GM19043 (cell line): Measurements from ENCODE around the gene MYOZ3.

Experiments used
- ATAC-seq: cut with Tn5 transposase; IDR thresholded peaks from one replicate; pipeline ENCODE4 v1.9.1; 2021; ENCODE audit warnings: low read depth; ENCODE audit not compliant: unreplicated experiment

MYOZ3 gene

DNA sequence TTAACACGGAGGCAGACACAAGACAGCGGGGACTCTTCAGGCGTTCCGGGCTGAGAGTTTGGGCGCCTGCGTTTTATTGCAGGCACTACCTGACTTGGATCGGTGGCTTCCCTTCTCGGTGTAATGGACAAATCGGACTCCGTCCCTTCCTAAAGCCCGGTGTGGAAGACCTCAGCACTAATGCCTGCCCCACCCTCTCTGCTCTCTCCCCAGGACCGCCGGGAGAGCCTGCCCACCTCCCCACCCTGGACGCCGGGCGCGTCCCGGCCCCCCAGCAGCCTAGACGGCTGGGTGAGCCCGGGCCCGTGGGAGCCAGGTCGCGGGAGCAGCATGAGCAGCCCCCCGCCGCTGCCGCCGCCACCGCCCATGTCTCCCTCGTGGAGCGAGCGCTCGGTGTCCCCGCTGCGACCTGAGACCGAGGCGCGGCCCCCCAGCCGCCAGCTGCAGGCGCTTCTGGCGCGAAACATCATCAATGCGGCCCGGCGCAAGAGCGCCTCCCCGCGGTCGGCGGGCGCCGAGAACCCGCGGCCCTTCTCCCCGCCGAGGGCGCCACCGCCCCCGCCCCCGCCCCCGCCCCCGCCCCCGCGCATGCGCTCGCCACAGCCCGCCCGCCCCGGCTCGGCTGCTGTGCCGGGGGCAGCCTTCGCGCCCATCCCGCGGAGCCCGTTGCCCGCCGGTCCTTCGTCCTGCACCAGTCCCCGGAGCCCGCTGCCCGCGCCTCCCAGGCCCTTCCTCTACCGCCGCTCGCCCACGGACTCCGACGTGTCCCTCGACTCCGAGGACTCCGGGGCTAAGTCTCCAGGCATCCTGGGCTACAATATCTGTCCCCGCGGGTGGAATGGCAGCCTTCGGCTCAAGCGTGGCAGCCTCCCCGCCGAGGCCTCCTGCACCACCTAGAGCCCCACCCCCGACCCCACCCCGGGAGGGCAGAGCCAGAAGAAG lies 4.6 kb upstream of the MYOZ3 start:
- ATAC-seq: peak; percentile 73

DNA sequence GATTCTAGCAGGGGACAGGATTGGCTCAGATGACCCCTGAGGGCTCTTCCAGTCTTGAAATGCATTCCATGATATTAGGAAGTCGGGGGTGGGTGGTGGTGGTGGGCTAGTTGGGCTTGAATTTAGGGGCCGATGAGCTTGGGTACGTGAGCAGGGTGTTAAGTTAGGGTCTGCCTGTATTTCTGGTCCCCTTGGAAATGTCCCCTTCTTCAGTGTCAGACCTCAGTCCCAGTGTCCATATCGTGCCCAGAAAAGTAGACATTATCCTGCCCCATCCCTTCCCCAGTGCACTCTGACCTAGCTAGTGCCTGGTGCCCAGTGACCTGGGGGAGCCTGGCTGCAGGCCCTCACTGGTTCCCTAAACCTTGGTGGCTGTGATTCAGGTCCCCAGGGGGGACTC lies 2.9 kb upstream of the MYOZ3 start:
- no peak for ATAC-seq

DNA sequence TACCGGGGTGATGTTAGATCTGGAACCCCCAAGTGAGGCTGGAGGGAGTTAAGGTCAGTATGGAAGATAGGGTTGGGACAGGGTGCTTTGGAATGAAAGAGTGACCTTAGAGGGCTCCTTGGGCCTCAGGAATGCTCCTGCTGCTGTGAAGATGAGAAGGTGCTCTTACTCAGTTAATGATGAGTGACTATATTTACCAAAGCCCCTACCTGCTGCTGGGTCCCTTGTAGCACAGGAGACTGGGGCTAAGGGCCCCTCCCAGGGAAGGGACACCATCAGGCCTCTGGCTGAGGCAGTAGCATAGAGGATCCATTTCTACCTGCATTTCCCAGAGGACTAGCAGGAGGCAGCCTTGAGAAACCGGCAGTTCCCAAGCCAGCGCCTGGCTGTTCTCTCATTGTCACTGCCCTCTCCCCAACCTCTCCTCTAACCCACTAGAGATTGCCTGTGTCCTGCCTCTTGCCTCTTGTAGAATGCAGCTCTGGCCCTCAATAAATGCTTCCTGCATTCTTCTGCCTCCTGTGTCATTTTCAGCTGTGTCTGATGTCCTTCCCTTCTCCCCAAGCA lies 2.3 kb upstream of the MYOZ3 start:
- no peak for ATAC-seq

DNA sequence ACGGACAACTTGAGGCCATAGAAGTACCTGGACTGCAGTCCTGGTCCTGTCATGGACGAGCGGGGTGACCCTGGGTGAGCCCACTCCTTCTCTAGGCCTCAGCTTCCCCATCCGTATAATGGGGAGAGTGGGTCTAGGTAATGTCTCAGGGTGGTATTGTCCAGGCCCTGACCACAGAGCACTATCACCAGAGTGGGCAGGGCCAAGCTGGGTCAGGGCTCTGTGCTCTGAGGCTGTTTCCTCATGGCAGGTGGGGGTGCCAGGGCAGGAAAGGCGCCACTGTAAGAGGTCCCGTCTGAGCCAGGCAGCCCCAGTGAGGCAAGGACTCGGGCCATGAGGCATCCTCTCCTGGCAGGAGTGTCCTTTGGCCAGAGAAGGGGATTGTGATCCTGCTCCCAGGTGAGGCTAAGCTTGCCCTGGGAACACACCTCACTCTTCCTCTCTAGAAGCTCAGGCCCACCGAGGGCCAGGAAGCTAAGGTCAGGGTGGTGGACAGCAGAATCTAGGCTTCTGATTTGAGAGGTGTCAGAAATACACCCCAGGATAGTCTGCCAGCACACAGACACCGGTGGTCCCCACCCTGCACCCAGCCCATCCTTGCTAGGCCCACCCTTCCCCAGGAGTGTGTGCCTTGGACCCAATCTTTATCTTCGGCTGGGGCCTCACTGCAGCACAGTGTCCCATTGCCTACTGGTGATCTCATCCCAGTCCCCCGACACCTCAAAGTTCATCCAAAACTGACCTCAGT lies 1.5 kb upstream of the MYOZ3 start:
- no peak for ATAC-seq

GRCh38 chr5:150660108-150660831 lies 781 bp upstream of the MYOZ3 start:
- no peak for ATAC-seq

- no peak for ATAC-seq
Measured at GRCh38 chr5:150661821-150662596, 958 bp downstream of the MYOZ3 start.

DNA sequence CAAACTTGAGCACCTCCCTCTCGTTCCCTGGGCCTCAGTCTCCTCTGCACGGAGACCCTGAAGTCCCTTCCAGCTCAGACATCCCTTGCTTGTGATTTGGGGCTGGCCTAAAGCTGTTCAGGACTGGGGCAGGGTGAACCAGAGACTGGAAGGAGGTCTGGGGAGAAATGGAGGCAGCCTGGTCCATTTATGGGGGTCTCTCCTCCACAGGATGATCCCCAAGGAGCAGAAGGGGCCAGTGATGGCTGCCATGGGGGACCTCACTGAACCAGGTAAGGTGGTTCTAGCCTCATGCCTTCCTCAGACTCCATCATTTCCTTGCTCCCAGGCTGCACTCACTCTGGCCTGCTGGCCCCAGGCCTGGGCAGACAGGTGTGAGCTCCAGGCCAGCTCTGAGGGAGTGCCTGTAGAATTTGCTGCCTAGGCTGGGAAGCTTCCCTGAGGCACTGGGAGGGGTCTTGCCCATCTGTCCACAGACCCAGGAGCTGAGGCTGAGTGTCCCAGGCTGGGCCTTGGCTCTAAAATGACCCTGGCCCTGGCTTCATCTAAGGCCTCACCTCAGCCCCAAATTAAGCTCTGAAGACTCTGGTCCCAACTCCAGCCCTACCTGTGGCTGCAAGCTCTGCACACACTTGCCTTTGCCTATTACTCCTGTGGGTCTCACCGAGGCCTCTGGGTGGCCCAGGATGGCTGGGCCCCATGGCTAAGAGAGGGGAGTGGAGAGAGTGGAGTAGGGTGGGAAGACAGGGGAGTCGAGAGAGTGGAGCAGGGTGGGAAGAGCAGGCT lies 1.9 kb downstream of the MYOZ3 start:
- no peak for ATAC-seq

- no peak for ATAC-seq
Measured at GRCh38 chr5:150663936-150664335, 2.9 kb downstream of the MYOZ3 start.

DNA sequence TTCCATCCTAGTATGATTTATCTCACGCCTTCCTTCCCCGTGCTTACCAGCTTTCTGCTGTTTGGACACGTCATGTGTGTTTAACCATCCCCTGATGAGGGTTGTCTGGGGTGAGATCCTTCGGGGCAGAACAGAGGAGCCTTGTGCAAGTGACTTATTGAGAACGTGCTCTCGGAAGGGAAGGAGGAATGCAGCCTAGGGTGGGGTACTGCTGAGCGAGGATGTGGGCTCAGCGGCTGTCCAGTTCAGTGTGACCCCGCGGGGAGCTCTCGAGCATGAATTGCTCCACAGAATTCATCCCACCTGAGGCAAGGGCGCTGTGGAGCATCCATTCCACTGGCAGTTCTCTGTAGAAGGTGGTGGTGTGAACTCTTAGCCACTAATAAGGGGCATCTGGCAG lies 4.0 kb downstream of the MYOZ3 start:
- no peak for ATAC-seq

GRCh38 chr5:150670275-150670947 lies 9.4 kb downstream of the MYOZ3 start:
- no peak for ATAC-seq

DNA sequence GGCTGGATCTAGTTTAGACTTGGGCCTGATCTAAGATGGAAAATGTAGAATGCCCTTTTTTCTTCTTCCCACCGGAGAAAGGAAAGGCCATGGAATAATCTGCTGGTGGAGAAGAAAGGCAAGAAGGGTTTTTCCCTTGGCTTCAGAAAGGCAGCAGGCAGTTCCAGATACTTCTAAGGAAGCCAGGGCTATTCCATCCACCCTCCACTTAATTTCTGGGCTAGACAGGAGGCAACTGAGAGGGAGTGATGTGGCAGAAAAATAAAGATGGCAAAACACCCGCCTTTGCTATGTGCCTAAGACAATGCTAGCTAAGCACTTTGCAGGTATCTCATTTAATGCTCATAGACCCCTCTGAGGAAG lies 9.9 kb downstream of the MYOZ3 start:
- ATAC-seq: no peak

DNA sequence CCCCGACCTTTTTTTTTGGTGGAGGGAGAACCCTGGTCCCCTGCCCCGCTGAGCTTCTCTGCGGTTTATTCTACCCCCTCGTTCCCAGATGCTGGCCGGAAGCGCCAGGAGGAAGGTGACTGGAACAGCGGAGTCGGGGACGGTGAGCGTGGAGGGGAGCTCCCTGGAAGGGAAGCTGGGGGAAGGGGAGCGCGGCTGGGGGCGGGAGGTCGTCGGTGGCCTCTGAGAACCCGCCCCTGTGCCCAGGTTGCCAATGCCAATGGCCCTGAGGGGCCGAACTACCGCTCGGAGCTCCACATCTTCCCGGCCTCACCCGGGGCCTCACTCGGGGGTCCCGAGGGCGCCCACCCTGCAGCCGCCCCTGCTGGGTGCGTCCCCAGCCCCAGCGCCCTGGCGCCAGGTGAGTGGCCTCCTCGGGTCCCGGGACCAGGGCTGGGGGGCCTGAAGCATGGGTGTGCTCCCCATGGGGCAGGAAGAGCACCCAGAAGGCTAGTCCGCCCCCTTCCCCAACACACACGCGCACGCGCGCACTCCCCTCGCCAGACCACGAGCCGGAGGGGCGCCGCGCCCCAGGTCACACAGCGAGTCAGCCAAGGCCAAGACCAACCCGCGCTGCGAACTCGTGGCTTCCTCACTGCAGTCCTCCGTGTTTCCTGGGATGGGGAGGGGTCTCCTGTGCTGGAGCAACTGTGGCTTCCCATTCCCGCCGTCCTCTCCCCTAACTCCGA lies 10.6 kb downstream of the MYOZ3 start:
- ATAC-seq: peak; percentile 28

- peak; percentile 56 for ATAC-seq
Measured at GRCh38 chr5:150672237-150672883, 11.3 kb downstream of the MYOZ3 start.

DNA sequence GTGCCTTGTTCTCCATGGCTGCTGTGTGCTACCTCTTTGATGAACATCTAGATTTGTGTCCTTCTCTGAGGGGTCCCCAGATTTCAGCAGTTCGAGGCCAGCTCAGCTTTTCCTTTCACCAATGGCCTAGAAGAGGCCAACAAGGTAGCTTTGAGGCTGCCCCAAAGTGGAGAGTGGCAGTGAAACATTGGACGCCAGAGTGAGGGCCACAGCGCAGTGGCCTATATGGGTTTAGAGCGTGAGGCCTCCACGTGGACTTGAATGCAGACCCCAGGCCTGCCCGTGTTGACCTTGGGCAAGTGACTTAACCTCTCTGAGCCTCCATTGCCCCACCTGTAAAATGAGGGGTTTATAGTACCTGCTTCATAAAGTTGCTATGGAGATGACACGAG lies 11.8 kb downstream of the MYOZ3 start:
- no peak for ATAC-seq

GRCh38 chr5:150674341-150674821 lies 13.3 kb downstream of the MYOZ3 start:
- ATAC-seq: no peak

DNA sequence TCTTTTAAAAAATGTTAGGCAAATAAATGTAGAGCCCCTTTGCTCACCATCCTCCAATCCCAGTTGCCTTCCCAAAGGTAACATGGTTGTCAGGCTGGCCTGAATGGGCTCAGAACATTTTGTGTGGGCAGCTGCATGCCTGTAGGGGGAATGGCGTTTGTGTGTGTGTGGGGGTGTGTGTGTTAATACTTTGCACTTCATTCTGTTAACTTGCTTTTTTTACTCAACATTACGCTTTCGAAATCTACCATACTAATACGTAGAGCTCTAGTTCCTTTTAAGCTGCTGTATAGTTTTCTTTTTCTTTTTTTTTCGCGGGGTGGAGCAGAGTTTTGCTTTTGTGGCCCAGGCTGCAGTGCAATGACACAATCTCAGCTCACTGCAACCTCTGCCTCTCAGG lies 14.0 kb downstream of the MYOZ3 start:
- ATAC-seq: no peak

DNA sequence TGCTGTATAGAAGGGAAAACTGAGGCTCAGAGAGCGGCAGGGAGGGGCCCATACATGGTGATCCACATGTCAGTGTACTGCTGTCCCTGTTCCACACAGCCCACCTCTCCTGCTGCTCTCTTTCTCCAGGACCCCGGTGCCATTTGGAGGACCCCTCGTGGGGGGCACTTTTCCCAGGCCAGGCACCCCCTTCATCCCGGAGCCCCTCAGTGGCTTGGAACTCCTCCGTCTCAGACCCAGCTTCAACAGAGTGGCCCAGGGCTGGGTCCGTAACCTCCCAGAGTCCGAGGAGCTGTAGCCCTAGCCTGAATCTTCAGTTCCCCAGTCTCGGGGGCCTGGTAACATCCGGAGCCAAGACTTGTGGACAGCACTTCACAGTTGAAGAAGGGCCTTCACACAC lies 15.5 kb downstream of the MYOZ3 start:
- no peak for ATAC-seq

DNA sequence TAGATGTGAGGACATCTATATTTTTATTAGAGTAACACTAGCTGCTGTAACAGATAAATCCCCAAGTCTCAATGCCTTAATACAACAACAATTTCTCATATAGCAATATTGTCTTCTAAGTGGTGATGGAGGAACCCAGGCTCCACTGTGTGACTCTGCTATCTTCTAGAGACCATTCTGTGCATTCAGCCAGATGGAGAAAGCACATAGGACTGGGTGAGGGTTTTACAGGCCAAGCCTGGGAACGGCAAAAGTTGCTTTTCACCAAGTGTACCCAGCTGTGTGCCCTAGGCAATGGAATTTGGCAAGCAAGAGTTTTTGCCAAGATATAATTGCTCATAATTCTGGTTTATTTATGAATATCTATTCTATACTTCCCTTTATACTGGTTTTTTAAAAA lies 28.1 kb downstream of the MYOZ3 start:
- no peak for ATAC-seq
